ENCODE measurements around the gene TBX4.

GRCh38 chr17:61447358-61447757 lies 4.9 kb upstream of the TBX4 start:
- no peak for TF ChIP-seq SUZ12 (IDR thresholded peaks at IDR 0.05)
- TF ChIP-seq FOXM1 (IDR thresholded peaks at IDR 0.05; ENCODE audit: borderline replicate concordance), result no peak
- no peak for TF ChIP-seq BHLHE40 (IDR thresholded peaks at IDR 0.05; ENCODE audit: borderline replicate concordance)
- no peak for TF ChIP-seq HDGF (IDR thresholded peaks at IDR 0.05; ENCODE audit: borderline replicate concordance)
- no peak for TF ChIP-seq PKNOX1 (IDR thresholded peaks at IDR 0.05)
- TF ChIP-seq SP1 (IDR thresholded peaks at IDR 0.05), result no peak
